SJSA1 (cell line): Measurements from ENCODE around the gene IL9. TPM values are rescaled to one million over a fixed set of nuclear protein-coding genes. Genes with fewer than 3 reads are reported as not detected.
"Not testable (repeated sequence)": the region's sequence is repeated elsewhere in the genome, so short reads cannot be mapped to it uniquely, and the experiment has no call there.

ENCODE experiments used
- DNase-seq, 2 experiments: peaks; one replicate each; pipeline ENCODE4 v3.0.0-alpha.2; 2015 to 2020; ENCODE audit warnings: low spot score in 2 of 2, low read depth in 1 of 2
- H3K27ac ChIP-seq: fragments of 250-450 bp; sonication (Bioruptor Pico); 2 replicates; pipeline ENCODE4 v1.5.1; 2020; ENCODE audit warnings: mild to moderate bottlenecking, moderate library complexity
- H3K27me3 ChIP-seq: fragments of 250-450 bp; sonication (Bioruptor Pico); replicated peaks from 2 replicates; pipeline ENCODE4 v1.5.1; 2020; ENCODE audit warnings: mild to moderate bottlenecking, moderate library complexity
- H3K36me3 ChIP-seq: fragments of 250-450 bp; sonication (Bioruptor Pico); 2 replicates; pipeline ENCODE4 v1.5.1; 2020; ENCODE audit warnings: mild to moderate bottlenecking
- H3K4me1 ChIP-seq: fragments of 250-450 bp; sonication (Bioruptor Pico); replicated peaks from 2 replicates; pipeline ENCODE4 v1.6.1; 2021; ENCODE audit warnings: mild to moderate bottlenecking
- H3K4me3 ChIP-seq: fragments of 250-450 bp; sonication (Bioruptor Pico); 2 replicates; pipeline ENCODE4 v1.5.1; 2020; ENCODE audit warnings: mild to moderate bottlenecking
- H3K9me3 ChIP-seq: fragments of 250-450 bp; sonication (Bioruptor Pico); replicated peaks from 2 replicates; pipeline ENCODE4 v1.5.1; 2020; ENCODE audit warnings: mild to moderate bottlenecking
- total RNA-seq: library from RNA; depleted of rRNA; stranded (reverse); fragments of >200 nt; shearing (Covaris generic); gene quantifications from 2 replicates; pipeline ENCODE4 v1.2.3, GENCODE V29; 2014

The IL9 gene
- total RNA-seq, 1 experiment from 2014 or later = not detected

- no peaks in the 10 kb centered on the region for H3K36me3 ChIP-seq
Observed at GRCh38 chr5:135871268-135871915, 24.2 kb downstream of the IL9 start.

GRCh38 chr5:135869935-135870334 is 25.7 kb downstream of the IL9 start:
- no peak overlapping the region for H3K4me3 ChIP-seq
- no peaks in the 10 kb centered on the region for H3K36me3 ChIP-seq
- peaks cover 15% of the 10 kb centered on the region for H3K27me3 ChIP-seq
- no peak overlapping the region for H3K27ac ChIP-seq
- DNase-seq = no peak
- H3K4me1 ChIP-seq = no peaks in the 10 kb centered on the region
- no peaks in the 10 kb centered on the region for H3K9me3 ChIP-seq

More at GRCh38 chr5:135871268-135871915, 24.2 kb downstream of the IL9 start:
- Histone ChIP-seq H3K4me3 (no peak overlapping the region), H3K27me3 (peaks cover 18% of the 10 kb centered on the region), H3K27ac (no peak overlapping the region), H3K9me3 (no peaks in the 10 kb centered on the region), H3K4me1 (no peaks in the 10 kb centered on the region)
- no peak for DNase-seq

- H3K4me1 ChIP-seq = no peaks in the 10 kb centered on the region
- no peaks in the 10 kb centered on the region for H3K36me3 ChIP-seq
- H3K4me3 ChIP-seq = no peak overlapping the region
- H3K27ac ChIP-seq = no peak overlapping the region
- H3K9me3 ChIP-seq = no peaks in the 10 kb centered on the region
- H3K27me3 ChIP-seq = peaks cover 15% of the 10 kb centered on the region
- DNase-seq = no peak
Observed at GRCh38 chr5:135869276-135869675, 26.4 kb downstream of the IL9 start.

GRCh38 chr5:135868681-135869080 is 27.0 kb downstream of the IL9 start:
- no peaks in the 10 kb centered on the region for H3K4me1 ChIP-seq
- peaks cover 15% of the 10 kb centered on the region for H3K27me3 ChIP-seq
- no peak overlapping the region for H3K4me3 ChIP-seq
- H3K36me3 ChIP-seq = no peaks in the 10 kb centered on the region
- H3K9me3 ChIP-seq = no peaks in the 10 kb centered on the region
- no peak for DNase-seq
- no peak overlapping the region for H3K27ac ChIP-seq

- Histone ChIP-seq H3K4me1 (no peaks in the 10 kb centered on the region), H3K27ac (no peak overlapping the region), H3K9me3 (no peaks in the 10 kb centered on the region), H3K27me3 (peaks cover 10% of the 10 kb centered on the region), H3K36me3 (no peaks in the 10 kb centered on the region), H3K4me3 (no peak overlapping the region)
- DNase-seq = no peak
Observed at GRCh38 chr5:135867599-135867998, 28.0 kb downstream of the IL9 start.

- no peak overlapping the region for H3K4me3 ChIP-seq
- H3K27ac ChIP-seq = no peak overlapping the region
- no peak for DNase-seq
- no peaks in the 10 kb centered on the region for H3K4me1 ChIP-seq
- peaks cover 10% of the 10 kb centered on the region for H3K27me3 ChIP-seq
- H3K9me3 ChIP-seq = no peaks in the 10 kb centered on the region
- no peaks in the 10 kb centered on the region for H3K36me3 ChIP-seq
Observed at GRCh38 chr5:135866016-135866415, 29.6 kb downstream of the IL9 start.

GRCh38 chr5:135864503-135865435 is 30.9 kb downstream of the IL9 start:
- Histone ChIP-seq H3K9me3 (no peaks in the 10 kb centered on the region), H3K36me3 (no peaks in the 10 kb centered on the region), H3K27ac (no peak overlapping the region), H3K27me3 (peaks cover 10% of the 10 kb centered on the region), H3K4me3 (no peak overlapping the region), H3K4me1 (no peaks in the 10 kb centered on the region)
- DNase-seq = no peak

- Histone ChIP-seq H3K9me3 (no peaks in the 10 kb centered on the region), H3K4me3 (no peak overlapping the region), H3K36me3 (no peaks in the 10 kb centered on the region), H3K27me3 (peaks cover 2% of the 10 kb centered on the region), H3K4me1 (no peaks in the 10 kb centered on the region), H3K27ac (no peak overlapping the region)
- DNase-seq = no peak
Observed at GRCh38 chr5:135862744-135863143, 32.9 kb downstream of the IL9 start.

- no peaks in the 10 kb centered on the region; the same call in 1 of the 2 replicates for H3K27me3 ChIP-seq
- H3K9me3 ChIP-seq = no peaks in the 10 kb centered on the region
- H3K4me3 ChIP-seq = no peak overlapping the region
- no peak for DNase-seq
- H3K27ac ChIP-seq = no peak overlapping the region
- H3K4me1 ChIP-seq = no peaks in the 10 kb centered on the region
- H3K36me3 ChIP-seq = no peaks in the 10 kb centered on the region
Observed at GRCh38 chr5:135862086-135862485, 33.6 kb downstream of the IL9 start.

- no peaks in the 10 kb centered on the region; the same call in 1 of the 2 replicates for H3K27me3 ChIP-seq
- no peaks in the 10 kb centered on the region for H3K4me1 ChIP-seq
- no peak overlapping the region for H3K27ac ChIP-seq
- no peaks in the 10 kb centered on the region for H3K9me3 ChIP-seq
- no peak for DNase-seq
- no peaks in the 10 kb centered on the region for H3K36me3 ChIP-seq
- no peak overlapping the region for H3K4me3 ChIP-seq
Observed at GRCh38 chr5:135861641-135862040, 34.0 kb downstream of the IL9 start.

- no peaks in the 10 kb centered on the region for H3K4me1 ChIP-seq
- no peak for DNase-seq
- H3K27me3 ChIP-seq = peaks cover 4% of the 10 kb centered on the region; the same call in 1 of the 2 replicates
- no peak overlapping the region for H3K27ac ChIP-seq
- H3K4me3 ChIP-seq = no peak overlapping the region
- H3K9me3 ChIP-seq = 0 out of 2 replicates have a peak, but pooled peaks cover 3% of the 10 kb centered on the region
- no peaks in the 10 kb centered on the region for H3K36me3 ChIP-seq
Observed at GRCh38 chr5:135859641-135860040, 36.0 kb downstream of the IL9 start.

GRCh38 chr5:135859186-135859585 is 36.5 kb downstream of the IL9 start:
- not testable (repeated sequence) for H3K27me3 ChIP-seq, H3K4me3 ChIP-seq, H3K27ac ChIP-seq, H3K9me3 ChIP-seq, H3K4me1 ChIP-seq, H3K36me3 ChIP-seq, DNase-seq

- Histone ChIP-seq H3K27ac (no peak overlapping the region), H3K27me3 (peaks cover 11% of the 10 kb centered on the region), H3K4me1 (no peaks in the 10 kb centered on the region), H3K4me3 (no peak overlapping the region), H3K9me3 (0 out of 2 replicates have a peak, but pooled peaks cover 3% of the 10 kb centered on the region), H3K36me3 (no peaks in the 10 kb centered on the region)
- peak in 1 of 2 experiments; percentile 30 for DNase-seq
Observed at GRCh38 chr5:135857630-135858311, 37.9 kb downstream of the IL9 start.
